Neuronal stem cell (in vitro differentiated cells): ENCODE data around the gene ITGA3.

Experiments
- DNase-seq: peaks from one replicate; pipeline ENCODE4 v3.0.0-alpha.2; 2013; ENCODE audit warnings: low spot score
- H2AFZ ChIP-seq: one replicate; pipeline ENCODE4 v1.6.1; 2013; ENCODE audit warnings: mild to moderate bottlenecking, low read length, inconsistent platforms
- H2AK5ac ChIP-seq: 2 replicates; pipeline ENCODE4 v1.6.1; 2013; ENCODE audit warnings: low read depth, mild to moderate bottlenecking, inconsistent platforms, low read length, moderate library complexity, mixed read lengths
- H2BK120ac ChIP-seq: 2 replicates; pipeline ENCODE4 v1.6.1; 2013; ENCODE audit warnings: low read depth, mild to moderate bottlenecking, inconsistent platforms, low read length, moderate library complexity, mixed read lengths
- H2BK12ac ChIP-seq: one replicate; pipeline ENCODE4 v1.6.1; 2013; ENCODE audit warnings: low read length, inconsistent platforms
- H2BK15ac ChIP-seq: 2 replicates; pipeline ENCODE4 v1.6.1; 2013; ENCODE audit warnings: mild to moderate bottlenecking, low read length, inconsistent platforms, mixed read lengths
- H2BK5ac ChIP-seq: one replicate; pipeline ENCODE4 v1.6.1; 2013; ENCODE audit warnings: inconsistent platforms, mild to moderate bottlenecking, low read length, moderate library complexity
- H3K14ac ChIP-seq: one replicate; pipeline ENCODE4 v1.6.1; 2013; ENCODE audit warnings: low read length, inconsistent platforms
- H3K18ac ChIP-seq: 2 replicates; pipeline ENCODE4 v1.6.1; 2013; ENCODE audit warnings: low read length, inconsistent platforms
- H3K23ac ChIP-seq: 2 replicates; pipeline ENCODE4 v1.6.1; 2013; ENCODE audit warnings: low read depth, mild to moderate bottlenecking, mixed read lengths, low read length, inconsistent platforms; ENCODE audit not compliant: poor library complexity
- H3K27ac ChIP-seq: replicated peaks from 3 replicates; pipeline ENCODE4 v1.5.1; 2013; ENCODE audit warnings: low read length, inconsistent platforms
- H3K27me3 ChIP-seq, 3 experiments: 2 replicates each; pipeline ENCODE4 v1.6.1; 2013; ENCODE audit warnings: low read length in 3 of 3, mild to moderate bottlenecking in 2 of 3, inconsistent platforms in 1 of 3, low read depth in 1 of 3, mixed read lengths in 1 of 3, moderate library complexity in 1 of 3; ENCODE audit not compliant: control insufficient read depth in 3 of 3, insufficient read depth in 3 of 3
- H3K36me3 ChIP-seq, 2 donors: replicated peaks in 1 of 2; 2 replicates each; pipeline ENCODE4 v1.6.1; 2013; ENCODE audit warnings: low read length in 2 of 2; ENCODE audit not compliant: control insufficient read depth in 2 of 2, insufficient read depth in 2 of 2
- H3K4ac ChIP-seq: 2 replicates; pipeline ENCODE4 v1.6.1; 2013; ENCODE audit warnings: inconsistent platforms, mild to moderate bottlenecking, low read length, moderate library complexity
- H3K4me1 ChIP-seq, 2 donors: 1 replicate in 1 of 2; 2 replicates in 1 of 2; pipeline ENCODE4 v1.6.1; 2013; ENCODE audit warnings: low read length in 2 of 2, low read depth in 1 of 2; ENCODE audit not compliant: control insufficient read depth in 2 of 2, insufficient read depth in 1 of 2
- H3K4me2 ChIP-seq: one replicate; pipeline ENCODE4 v1.6.1; 2013; ENCODE audit warnings: mild to moderate bottlenecking, low read length, inconsistent platforms; ENCODE audit not compliant: insufficient read depth, poor library complexity, severe bottlenecking
- H3K4me3 ChIP-seq, 2 donors: 2 replicates each; pipeline ENCODE4 v1.5.1; 2013; ENCODE audit warnings: low read length in 2 of 2, mild to moderate bottlenecking in 2 of 2, inconsistent platforms in 1 of 2, moderate library complexity in 1 of 2
- H3K79me1 ChIP-seq: one replicate; pipeline ENCODE4 v1.6.1; 2013; ENCODE audit warnings: low read depth, mild to moderate bottlenecking, inconsistent platforms, low read length, moderate library complexity
- H3K9ac ChIP-seq: one replicate; pipeline ENCODE4 v1.6.1; 2013; ENCODE audit warnings: mild to moderate bottlenecking, low read depth, low read length, inconsistent platforms; ENCODE audit not compliant: poor library complexity
- H3K9me3 ChIP-seq, 2 donors: replicated peaks in 1 of 2; 2 replicates each; pipeline versions ENCODE3 to v1.6.1; 2013; ENCODE audit warnings: low read length in 2 of 2, mild to moderate bottlenecking in 2 of 2, inconsistent platforms in 1 of 2, low read depth in 1 of 2, mixed read lengths in 1 of 2, moderate library complexity in 1 of 2; ENCODE audit not compliant: control insufficient read depth in 2 of 2, insufficient read depth in 1 of 2
- H4K8ac ChIP-seq: one replicate; pipeline ENCODE4 v1.6.1; 2013; ENCODE audit warnings: low read depth, mild to moderate bottlenecking, inconsistent platforms, low read length, moderate library complexity
- H4K91ac ChIP-seq: one replicate; pipeline ENCODE4 v1.6.1; 2013; ENCODE audit warnings: low read length, low read depth, mild to moderate bottlenecking, inconsistent platforms; ENCODE audit not compliant: poor library complexity
- WGBS, 2 donors: extraction: QIAGEN DNeasy Blood & Tissue Kit; methylation state at CpG; one replicate each; pipeline ENCODE4 v1.1.7; 2013; ENCODE audit warnings: missing lambda C conversion rate in 2 of 2, mixed read lengths in 1 of 2; ENCODE audit not compliant: insufficient read length in 2 of 2, insufficient replicate concordance in 1 of 2; ENCODE audit errors: extremely low coverage in 2 of 2; 5-methylcytosine and 5-hydroxymethylcytosine counted together

Gene ITGA3

GRCh38 chr17:50093246-50093645 is 37.3 kb downstream of the ITGA3 start:
- H3K27me3 ChIP-seq, result peaks cover 0 to 7% (median 0%) of the 10 kb centered on the region in 3 experiments
- no peaks in the 10 kb centered on the region for H3K9me3 ChIP-seq
- no peak overlapping the region for H4K8ac ChIP-seq
- DNase-seq, result no peak
- no peak overlapping the region for H3K4me2 ChIP-seq
- no peak overlapping the region for H3K9ac ChIP-seq
- H2BK5ac ChIP-seq, result no peak overlapping the region
- no peak overlapping the region for H3K27ac ChIP-seq
- no peak overlapping the region for H2BK12ac ChIP-seq
- no CpG with 5 or more reads among the region's 3 CpGs for WGBS, 2 donors
- H2BK120ac ChIP-seq, result no peak overlapping the region
- peaks cover 8 to 10% of the 10 kb centered on the region in 2 donors for H3K4me1 ChIP-seq
- no peak overlapping the region for H3K4ac ChIP-seq
- H3K18ac ChIP-seq, result no peak overlapping the region
- no peak overlapping the region for H2BK15ac ChIP-seq
- H4K91ac ChIP-seq, result no peak overlapping the region
- H3K14ac ChIP-seq, result no peak overlapping the region
- no peak overlapping the region for H3K23ac ChIP-seq
- peaks cover 0 to 5% of the 10 kb centered on the region in 2 donors for H3K36me3 ChIP-seq
- H3K79me1 ChIP-seq, result peaks cover 6% of the 10 kb centered on the region
- H3K4me3 ChIP-seq, result no peak overlapping the region
- H2AFZ ChIP-seq, result no peak overlapping the region
- H2AK5ac ChIP-seq, result no peak overlapping the region

GRCh38 chr17:50093807-50094206 is 37.9 kb downstream of the ITGA3 start:
- no peak overlapping the region for H3K4me3 ChIP-seq
- peaks cover 0 to 5% of the 10 kb centered on the region in 2 donors for H3K36me3 ChIP-seq
- no CpG with 5 or more reads among the region's 3 CpGs for WGBS, 2 donors
- no peaks in the 10 kb centered on the region for H3K9me3 ChIP-seq
- no peak overlapping the region for H3K18ac ChIP-seq
- peaks cover 6% of the 10 kb centered on the region for H3K79me1 ChIP-seq
- H3K4me2 ChIP-seq, result no peak overlapping the region
- H4K91ac ChIP-seq, result no peak overlapping the region
- peak overlapping the region; percentile 96 for H2AFZ ChIP-seq
- H3K4ac ChIP-seq, result no peak overlapping the region
- peaks cover 8 to 10% of the 10 kb centered on the region in 2 donors for H3K4me1 ChIP-seq
- H3K27ac ChIP-seq, result no peak overlapping the region
- H2BK120ac ChIP-seq, result no peak overlapping the region
- H3K14ac ChIP-seq, result no peak overlapping the region
- H4K8ac ChIP-seq, result no peak overlapping the region
- H3K23ac ChIP-seq, result no peak overlapping the region
- DNase-seq, result no peak
- H2BK5ac ChIP-seq, result no peak overlapping the region
- H3K27me3 ChIP-seq, result peaks cover 0 to 7% (median 0%) of the 10 kb centered on the region in 3 experiments
- H3K9ac ChIP-seq, result no peak overlapping the region
- no peak overlapping the region for H2AK5ac ChIP-seq
- no peak overlapping the region for H2BK12ac ChIP-seq
- no peak overlapping the region for H2BK15ac ChIP-seq

GRCh38 chr17:50094243-50094752 is 38.4 kb downstream of the ITGA3 start:
- no CpG with 5 or more reads among the region's 21 CpGs for WGBS, 2 donors
- Histone ChIP-seq H2BK15ac (no peak overlapping the region), H2BK120ac (no peak overlapping the region), H3K4me1 (peaks cover 8 to 10% of the 10 kb centered on the region in 2 donors), H3K14ac (no peak overlapping the region), H2AFZ (peak overlapping the region; percentile 96), H3K4ac (no peak overlapping the region), H3K9me3 (no peaks in the 10 kb centered on the region), H2BK5ac (no peak overlapping the region), H3K27ac (no peak overlapping the region), H3K4me3 (peak overlapping the region; percentile 61 to 81), H3K4me2 (peak overlapping the region; percentile 79), H4K8ac (no peak overlapping the region), H3K18ac (no peak overlapping the region), H2AK5ac (no peak overlapping the region), H3K27me3 (peaks cover 0 to 7% (median 0%) of the 10 kb centered on the region in 3 experiments), H3K9ac (no peak overlapping the region), H4K91ac (no peak overlapping the region), H3K79me1 (peaks cover 6% of the 10 kb centered on the region), H3K36me3 (peaks cover 0 to 5% of the 10 kb centered on the region in 2 donors), H3K23ac (no peak overlapping the region), H2BK12ac (no peak overlapping the region)
- DNase-seq, result peak; percentile 94

- Histone ChIP-seq H2AK5ac (peak within 1 kb of the TSS; percentile 91), H2BK120ac (peak within 1 kb of the TSS; percentile 62), H3K27me3 (peaks cover 0 to 7% (median 0%) of the 10 kb centered on the region in 3 experiments), H3K14ac (peak within 1 kb of the TSS; percentile 10), H3K4ac (peak within 1 kb of the TSS; percentile 29), H3K4me3 (peak within 1 kb of the TSS; percentile 81 to 86), H3K36me3 (peaks cover 0 to 5% of the 10 kb centered on the region in 2 donors), H3K79me1 (peaks cover 6% of the 10 kb centered on the region), H3K4me2 (peak within 1 kb of the TSS; percentile 79), H3K4me1 (peaks cover 8 to 10% of the 10 kb centered on the region in 2 donors), H4K91ac (no peak within 1 kb of the TSS), H2BK5ac (peak within 1 kb of the TSS; percentile 0), H4K8ac (no peak within 1 kb of the TSS), H2AFZ (peak within 1 kb of the TSS; percentile 96), H2BK12ac (no peak within 1 kb of the TSS), H3K9me3 (no peaks in the 10 kb centered on the region), H2BK15ac (peak within 1 kb of the TSS; percentile 87), H3K27ac (no peak within 1 kb of the TSS), H3K9ac (peak within 1 kb of the TSS; percentile 98), H3K23ac (peak within 1 kb of the TSS; percentile 56), H3K18ac (peak within 1 kb of the TSS; percentile 96)
- peak; percentile 95 for DNase-seq
- WGBS, 2 donors, result no CpG with 5 or more reads among the region's 68 CpGs
These were observed 39.1 kb downstream of the ITGA3 start, which contains the start of gene PDK2 for GRCh38 chr17:50094753-50095619. PDK2 (plus strand) TSS chr17:50095351; CDS start chr17:50095436, 85 bp downstream.
